ENCODE results near the gene ARHGEF12.
A peak's percentile ranks its signal among the peaks of the same experiment; 100 is the strongest.

ARHGEF12 gene

GRCh38 chr11:120340529-120340928, 4.3 kb downstream of the ARHGEF12 start:
- no peak for DNase-seq

GRCh38 chr11:120342226-120342625, 6.0 kb downstream of the ARHGEF12 start:
- no peak for DNase-seq

- DNase-seq, result no peak
Observed at GRCh38 chr11:120342678-120343077, 6.5 kb downstream of the ARHGEF12 start.

- DNase-seq, result peak in 14 of 56 donors; percentile 4 to 52 (median 28)
Observed at GRCh38 chr11:120343429-120343828, 7.2 kb downstream of the ARHGEF12 start.

DNA sequence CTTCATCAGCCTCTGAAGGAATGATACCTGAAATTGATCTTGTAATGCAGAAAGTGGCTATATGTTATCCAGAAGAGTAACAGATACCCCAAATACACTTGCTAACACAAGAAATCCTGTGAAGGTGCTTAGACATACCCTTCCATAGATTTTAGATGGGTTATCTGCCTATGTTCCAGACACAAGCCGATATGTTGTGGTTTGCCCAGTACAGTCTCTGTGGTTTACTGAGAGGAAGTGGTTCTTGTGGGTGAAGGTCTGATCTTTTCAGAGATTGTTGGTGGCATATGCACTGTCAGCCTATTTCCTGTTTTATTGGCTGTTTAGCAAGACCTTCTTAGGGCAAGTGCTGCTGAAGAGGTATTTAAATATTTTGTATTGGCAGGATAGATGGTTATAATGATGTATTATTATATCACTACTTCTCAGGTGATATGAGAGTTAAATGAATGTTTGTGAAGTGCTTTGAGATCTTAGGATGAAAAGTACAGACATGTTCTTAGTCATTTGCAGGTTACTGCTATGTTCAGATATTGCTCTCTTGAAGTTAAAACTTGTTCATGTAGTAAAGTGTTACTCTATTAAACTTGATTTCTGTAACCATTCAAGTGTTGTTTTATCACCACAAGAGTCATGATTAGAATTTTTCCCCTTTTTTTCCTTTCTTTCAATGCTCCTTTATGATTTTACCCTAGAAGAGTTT, 8.2 kb downstream of the ARHGEF12 start:
- no peak for DNase-seq

DNA sequence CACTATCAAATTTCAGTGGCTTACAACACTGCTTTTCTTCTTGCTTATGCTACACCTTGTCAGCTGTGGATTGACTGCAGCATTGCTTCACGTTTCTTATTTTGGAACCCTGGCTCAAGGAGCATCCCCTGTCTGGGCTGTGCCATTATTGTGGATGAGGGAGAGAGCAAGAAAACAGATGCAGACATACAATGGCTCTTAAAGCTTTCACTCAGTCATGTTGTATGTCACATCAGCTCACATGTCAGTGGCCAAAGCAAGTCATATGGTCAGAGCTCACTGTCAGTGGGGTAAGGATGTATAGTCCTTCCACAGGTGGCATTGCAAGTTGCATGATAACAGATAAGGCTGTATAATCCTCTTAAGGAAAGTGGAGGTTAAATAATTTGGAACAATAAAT, 10.0 kb downstream of the ARHGEF12 start:
- DNase-seq, result no peak

DNA sequence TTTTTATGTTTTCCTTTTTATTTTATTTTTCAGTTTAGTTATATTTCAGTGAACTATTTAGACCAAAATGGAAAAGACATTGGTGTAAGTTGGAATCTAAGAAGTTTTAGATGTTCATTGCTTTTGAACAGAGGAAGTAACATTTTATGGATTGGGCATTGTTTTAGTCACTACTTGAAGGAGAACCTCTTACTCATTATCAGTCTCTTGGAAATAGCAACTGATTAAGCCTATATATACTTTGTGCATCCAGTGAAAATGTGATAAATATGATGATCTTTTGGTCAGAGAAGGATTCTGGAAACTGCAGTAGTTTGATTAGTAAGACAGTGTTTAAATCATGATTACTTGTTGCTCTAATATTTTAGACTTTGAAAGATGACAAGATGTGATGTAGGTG, 14.4 kb downstream of the ARHGEF12 start:
- no peak for DNase-seq

- DNase-seq, result no peak
Observed at GRCh38 chr11:120352405-120352804, 16.2 kb downstream of the ARHGEF12 start.

- DNase-seq, result no peak
Observed at GRCh38 chr11:120354068-120354467, 17.9 kb downstream of the ARHGEF12 start.

- no peak for DNase-seq
Observed at GRCh38 chr11:120354779-120355178, 18.6 kb downstream of the ARHGEF12 start.

- no peak for DNase-seq
Observed at GRCh38 chr11:120357620-120358019, 21.4 kb downstream of the ARHGEF12 start.

DNA sequence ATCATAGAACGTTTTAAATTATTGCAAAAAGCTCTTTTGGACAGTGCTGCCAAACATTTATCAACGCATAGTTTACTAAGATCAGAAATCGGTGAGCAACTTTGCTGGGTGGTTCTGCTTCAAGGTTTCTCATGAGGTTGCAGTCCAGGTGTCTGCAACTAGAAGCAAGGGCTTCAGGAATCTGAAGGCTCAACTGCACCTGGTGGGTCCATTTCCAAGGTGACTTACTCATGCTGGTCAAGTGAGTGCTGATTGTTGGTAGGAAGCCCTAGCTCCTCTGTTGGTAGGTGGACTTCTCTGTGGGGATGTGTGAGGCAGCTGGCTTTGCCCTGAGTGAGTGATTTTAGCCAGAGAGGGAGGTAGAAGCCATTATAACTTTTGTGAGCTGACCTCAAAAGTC, 22.5 kb downstream of the ARHGEF12 start:
- DNase-seq, result no peak

- no peak for DNase-seq
Observed at GRCh38 chr11:120363436-120363835, 27.2 kb downstream of the ARHGEF12 start.

- no peak for DNase-seq
Observed at GRCh38 chr11:120365512-120365911, 29.3 kb downstream of the ARHGEF12 start.

GRCh38 chr11:120372296-120372695, 36.1 kb downstream of the ARHGEF12 start:
- no peak for DNase-seq

DNA sequence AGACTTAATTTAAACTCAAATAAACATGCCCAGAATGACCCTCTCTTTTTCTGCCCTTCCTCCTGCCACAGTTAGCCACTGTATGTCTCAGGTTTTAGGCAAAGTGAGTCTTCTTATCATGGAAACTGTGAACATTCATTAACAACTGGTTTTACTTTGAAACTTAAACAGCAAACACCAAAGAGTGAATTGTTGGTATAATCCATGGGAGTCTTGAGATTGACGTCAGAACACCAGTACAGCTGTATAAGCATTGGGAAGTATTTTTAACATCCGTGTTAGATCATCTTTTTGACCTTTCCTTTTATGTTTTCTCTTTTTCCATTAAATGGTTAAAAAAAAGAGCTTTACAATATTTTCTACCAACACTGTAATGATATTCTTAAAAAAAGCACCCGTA, 38.9 kb downstream of the ARHGEF12 start:
- DNase-seq, result no peak

DNA sequence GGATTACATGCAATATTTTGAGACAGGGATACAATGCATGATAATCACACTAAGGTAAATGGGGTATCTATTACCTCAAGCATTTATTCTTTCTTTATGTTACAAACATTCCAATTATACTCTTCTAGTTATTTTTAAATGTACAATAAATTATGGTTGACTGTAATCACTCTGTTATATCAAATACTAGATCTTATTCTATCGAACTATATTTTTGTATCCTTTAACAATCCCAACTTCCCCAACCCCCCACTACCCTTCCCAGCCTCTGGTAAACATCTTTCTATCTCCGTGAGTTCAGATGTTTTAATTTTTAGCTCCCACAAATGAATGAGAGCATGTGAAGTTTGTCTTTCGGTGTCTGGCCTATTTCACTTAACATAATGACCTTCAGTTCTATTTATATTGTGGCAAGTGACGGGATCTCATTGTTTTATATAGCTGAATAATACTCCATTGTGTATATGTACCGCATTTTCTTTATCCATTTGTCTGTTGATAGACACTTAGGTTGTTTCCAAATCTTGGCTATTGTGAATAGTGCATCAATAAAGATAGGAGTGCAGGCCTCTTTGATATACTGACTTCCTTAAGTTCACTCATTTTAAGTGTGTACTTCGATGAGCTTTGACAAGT, 40.5 kb downstream of the ARHGEF12 start:
- DNase-seq, result no peak

DNA sequence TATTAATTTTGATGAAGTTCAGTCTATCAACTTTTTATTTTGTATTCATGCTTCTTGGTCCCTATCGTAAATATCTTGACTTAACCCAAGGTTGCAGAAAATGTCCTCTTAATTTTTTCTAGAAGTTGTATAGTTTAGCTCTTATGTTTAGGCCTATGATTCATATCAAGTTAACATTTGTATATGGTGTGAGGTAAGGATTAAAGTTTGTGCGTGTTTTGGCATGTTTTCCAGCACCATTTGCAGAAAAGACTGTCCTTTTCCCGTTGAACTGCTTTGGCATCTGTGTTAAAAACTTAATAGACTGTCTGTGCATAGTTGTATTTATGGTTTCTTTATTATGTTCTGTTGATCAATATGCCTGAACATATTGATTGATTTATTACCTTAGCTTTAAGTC, 42.3 kb downstream of the ARHGEF12 start:
- DNase-seq, result no peak

GRCh38 chr11:120381401-120381800, 45.2 kb downstream of the ARHGEF12 start:
- no peak for DNase-seq

- no peak for DNase-seq
Observed at GRCh38 chr11:120383518-120384155, 47.4 kb downstream of the ARHGEF12 start.

DNA sequence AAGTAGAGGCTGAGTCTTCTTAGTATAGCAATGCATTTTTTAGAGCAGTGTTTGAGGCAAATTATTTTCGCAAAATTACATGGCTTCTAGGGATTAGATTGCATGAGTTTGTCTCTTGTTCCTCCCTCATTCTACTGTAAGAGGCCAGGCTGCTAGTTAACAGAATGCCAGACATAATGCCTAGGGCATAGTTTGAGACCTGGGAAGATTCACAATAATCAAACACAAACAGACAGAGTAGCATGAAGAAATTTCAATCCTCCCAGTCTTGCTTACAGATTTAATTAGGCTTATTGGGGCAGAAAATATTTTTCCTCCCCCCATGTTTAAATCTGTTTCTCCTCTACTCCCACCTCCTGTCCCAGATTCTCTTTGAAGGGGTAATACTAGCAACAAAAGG, 48.3 kb downstream of the ARHGEF12 start:
- no peak for DNase-seq

GRCh38 chr11:120385110-120385509, 48.9 kb downstream of the ARHGEF12 start:
- peak in 8 of 56 donors; percentile 5 to 32 (median 12) for DNase-seq

DNA sequence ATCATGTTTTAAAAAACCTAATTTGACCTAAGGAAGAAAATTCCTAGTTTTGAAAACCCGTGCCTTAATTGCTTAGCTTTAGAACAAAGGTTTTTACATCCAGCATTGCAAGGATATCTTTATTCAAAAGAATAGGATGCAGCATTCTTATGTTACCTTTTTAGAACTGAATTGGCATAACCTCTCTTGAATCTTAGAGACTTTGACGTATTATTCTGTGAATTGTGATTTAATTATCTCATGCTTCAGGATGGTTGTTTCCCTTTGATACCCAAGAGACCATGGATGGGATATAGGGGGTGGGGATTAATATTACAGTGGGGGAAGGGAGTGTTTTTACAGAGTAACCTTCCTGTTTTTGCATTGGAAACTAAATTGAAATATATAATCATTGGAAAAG, 49.4 kb downstream of the ARHGEF12 start:
- no peak for DNase-seq

Data from amygdala (tissue), 56 donors.